Motor neuron (in vitro differentiated cells): ENCODE results near the gene TIMELESS. TPM values are rescaled to one million over a fixed set of nuclear protein-coding genes. Genes with fewer than 3 reads are reported as not detected.
A peak's percentile ranks its signal among the peaks of the same experiment; 100 is the strongest.
"Not testable (repeated sequence)": the region's sequence is repeated elsewhere in the genome, so short reads cannot be mapped to it uniquely, and the experiment has no call there.

Experiments
- ATAC-seq, 8 experiments: fragments of 200-7000 bp; cut with Tn5 transposase; replicated peaks in 6 of 8; 2 replicates each; pipeline ENCODE4 v1.8.0; 2021; ENCODE audit warnings: mild to moderate bottlenecking in 8 of 8, moderate library complexity in 8 of 8
- H3K27ac ChIP-seq, 2 donors: fragments of 250-450 bp; sonication (Bioruptor Pico); 2 replicates each; pipeline ENCODE4 v1.9.0; 2021; ENCODE audit warnings: antibody characterized with exemption in 2 of 2, mild to moderate bottlenecking in 2 of 2, moderate library complexity in 1 of 2
- H3K4me1 ChIP-seq, 2 donors: fragments of 250-450 bp; sonication (Bioruptor Pico); replicated peaks in 1 of 2; 2 replicates each; pipeline ENCODE4 v1.6.1; 2021; ENCODE audit warnings: antibody characterized with exemption in 2 of 2, mild to moderate bottlenecking in 2 of 2, moderate library complexity in 1 of 2
- H3K4me3 ChIP-seq, 5 donors: fragments of 250-450 bp; sonication (Bioruptor Pico); 2 replicates each; pipeline ENCODE4 v1.9.0; 2021; ENCODE audit warnings: antibody characterized with exemption in 5 of 5, mild to moderate bottlenecking in 5 of 5, moderate library complexity in 4 of 5
- WGBS, 10 experiments: fragments of 450-650 bp; shearing (Covaris generic); methylation state at CpG; one replicate each; pipeline ENCODE4 v1.0.0; 2022; 5-methylcytosine and 5-hydroxymethylcytosine counted together
- in situ Hi-C, 9 experiments: fragments of 400-800 bp; cut with MboI; loops; one replicate each; pipeline ENCODE4 v1.15.0; 2021; ENCODE audit warnings: low sequenced_read_pairs in 9 of 9, low pct_unique_long_range_greater_than_20kb in 2 of 9; ENCODE audit not compliant: unreplicated experiment in 9 of 9
- total RNA-seq, 8 experiments: library from RNA; unstranded; fragments of 300-600 nt; gene quantifications; 2 replicates each; pipeline versions ENCODE4 v1.2.3 to v1.2.4, GENCODE V29; 2022

Gene TIMELESS
- total RNA-seq, 8 experiments from 2014 or later = 3.4 to 62.8 (median 19.2) TPM

DNA sequence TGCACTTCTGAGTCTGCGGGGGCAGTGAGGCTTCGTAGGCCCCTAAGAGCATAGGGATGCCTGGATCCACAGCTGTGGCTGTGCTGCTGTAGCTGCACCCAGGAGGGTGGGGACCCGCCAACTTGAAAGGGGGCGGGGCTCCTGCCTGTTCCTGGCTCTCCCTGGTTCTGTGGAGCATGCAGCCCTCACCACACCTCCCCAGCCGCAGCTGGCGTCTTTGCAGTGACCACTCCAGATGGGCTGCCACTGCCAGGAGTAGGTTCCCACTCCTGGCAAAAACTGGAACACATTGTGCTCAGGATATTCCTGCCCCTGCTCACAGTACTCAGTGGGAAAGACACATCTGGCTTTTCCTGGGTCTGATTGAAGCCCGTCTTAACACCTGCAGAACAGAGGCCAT lies 35.8 kb downstream of the TIMELESS start:
- Histone ChIP-seq H3K4me1 (no peaks in the 10 kb centered on the region), H3K4me3 (no peak overlapping the region), H3K27ac (no peak overlapping the region)
- in situ Hi-C loops = no loop called here
- ATAC-seq = peak in 4 of 8 experiments; percentile 31 to 98 (median 78)
- WGBS, 10 experiments = 60 to 100% (median 79%) methylated on average over 1 to 2 of the region's 7 CpGs; no CpG with 5 or more reads in 7 of the 10 experiments

DNA sequence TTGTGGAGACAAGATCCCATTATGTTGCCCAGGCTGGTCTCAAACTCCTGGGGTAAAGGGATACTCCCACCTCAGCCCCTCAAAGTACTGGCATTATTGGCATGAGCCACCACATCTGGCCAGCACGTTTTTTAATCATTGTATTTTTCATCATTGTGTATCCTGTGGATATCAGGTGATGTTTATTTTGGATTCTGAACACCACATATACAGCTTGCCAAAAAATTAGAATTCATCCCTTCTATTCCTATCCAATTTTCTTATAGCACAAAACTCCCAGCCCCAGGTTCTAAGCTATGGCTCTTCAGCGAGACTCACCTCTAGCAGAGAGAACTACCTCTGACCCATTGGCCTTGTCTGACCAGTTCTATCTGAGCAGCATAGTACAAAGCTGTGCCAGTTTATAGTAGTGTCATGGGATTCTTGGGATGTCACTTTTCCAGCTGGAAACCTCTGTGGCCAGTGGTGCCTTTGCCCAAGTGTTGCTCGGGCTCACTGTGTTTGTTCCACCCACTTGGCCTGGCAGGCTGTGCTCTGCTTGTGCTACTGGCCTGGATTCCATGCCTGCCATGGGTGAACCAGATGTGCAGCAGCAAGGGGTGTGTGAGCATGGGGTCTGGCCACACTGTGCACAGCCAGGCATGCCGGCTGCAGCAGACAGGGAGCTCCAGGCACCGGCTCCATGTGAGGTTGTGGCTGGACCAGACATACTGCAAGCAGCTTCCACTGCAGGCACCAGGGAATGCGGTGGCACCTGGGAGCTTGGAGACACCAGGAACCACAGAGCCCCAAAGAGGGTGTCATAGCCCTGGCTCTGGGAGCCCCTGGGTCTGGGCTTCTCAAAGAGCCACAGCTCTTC lies 37.2 kb downstream of the TIMELESS start:
- peak in 1 of 8 experiments; percentile 37 for ATAC-seq
- 0 to 100% (median 77%) methylated on average over 1 to 3 of the region's 6 CpGs; no CpG with 5 or more reads in 3 of the 10 experiments for WGBS, 10 experiments
- H3K27ac ChIP-seq = no peak overlapping the region
- H3K4me1 ChIP-seq = no peaks in the 10 kb centered on the region
- no peak overlapping the region for H3K4me3 ChIP-seq
- in situ Hi-C loops = no loop called here

DNA sequence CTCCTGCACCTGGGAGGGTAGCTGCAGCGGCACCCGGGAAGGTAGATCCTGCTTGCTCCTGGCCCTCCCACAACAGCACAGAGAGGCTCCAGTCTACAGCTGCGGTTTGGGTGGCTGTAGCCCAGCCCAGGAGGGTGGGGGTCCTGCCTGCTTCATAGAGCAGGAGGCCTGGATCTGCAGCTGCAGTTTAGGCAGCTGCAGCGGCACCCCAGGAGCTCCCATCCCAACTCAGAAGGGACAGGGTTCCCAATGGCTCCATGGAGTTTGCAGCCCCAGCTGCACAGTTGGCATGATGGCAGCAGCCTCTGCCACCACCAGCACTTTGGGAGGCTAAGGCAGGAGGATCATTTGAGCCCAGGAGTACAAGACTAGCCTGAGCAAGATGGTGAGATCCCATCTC lies 38.5 kb downstream of the TIMELESS start:
- 50 to 90% (median 55%) methylated on average over 1 to 2 of the region's 4 CpGs; no CpG with 5 or more reads in 7 of the 10 experiments for WGBS, 10 experiments
- Histone ChIP-seq H3K4me1 (no peaks in the 10 kb centered on the region), H3K27ac (no peak overlapping the region), H3K4me3 (no peak overlapping the region)
- in situ Hi-C loops = no loop called here
- no peak for ATAC-seq

DNA sequence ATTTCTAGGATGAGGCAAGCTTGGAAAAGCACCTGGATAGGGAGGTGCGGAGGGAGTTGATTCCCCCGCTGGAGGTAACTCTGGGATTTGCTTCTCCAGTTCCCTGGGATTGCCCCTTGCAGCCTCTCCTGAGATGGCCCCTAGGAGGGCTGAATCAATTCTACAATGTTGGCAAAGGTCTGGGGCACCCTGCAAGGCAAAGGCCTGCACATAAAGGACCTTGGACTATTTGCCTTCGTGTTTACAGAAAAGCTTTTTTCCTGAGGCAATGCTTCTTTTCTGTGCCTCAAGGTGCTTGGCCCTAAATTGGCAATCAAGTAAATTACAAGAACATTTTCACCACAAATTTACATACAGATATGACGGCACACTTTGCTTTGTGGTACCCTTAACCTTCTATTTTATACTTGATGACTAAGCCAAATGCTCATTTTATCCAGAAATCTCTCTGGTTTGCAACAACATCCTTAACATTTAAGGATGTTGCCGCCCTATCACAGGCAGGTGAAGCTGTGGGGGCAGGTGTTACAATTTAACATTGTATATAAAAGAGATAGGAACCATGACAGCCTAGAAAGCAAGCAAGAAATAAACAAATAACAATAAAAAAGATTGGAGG lies 40.3 kb downstream of the TIMELESS start:
- H3K27ac ChIP-seq = no peak overlapping the region
- in situ Hi-C loops = no loop called here
- no peak for ATAC-seq
- no peak overlapping the region for H3K4me3 ChIP-seq
- no peaks in the 10 kb centered on the region for H3K4me1 ChIP-seq
- WGBS, 10 experiments = 20 to 100% (median 68%) methylated on average over 1 to 4 of the region's 5 CpGs; no CpG with 5 or more reads in 2 of the 10 experiments

DNA sequence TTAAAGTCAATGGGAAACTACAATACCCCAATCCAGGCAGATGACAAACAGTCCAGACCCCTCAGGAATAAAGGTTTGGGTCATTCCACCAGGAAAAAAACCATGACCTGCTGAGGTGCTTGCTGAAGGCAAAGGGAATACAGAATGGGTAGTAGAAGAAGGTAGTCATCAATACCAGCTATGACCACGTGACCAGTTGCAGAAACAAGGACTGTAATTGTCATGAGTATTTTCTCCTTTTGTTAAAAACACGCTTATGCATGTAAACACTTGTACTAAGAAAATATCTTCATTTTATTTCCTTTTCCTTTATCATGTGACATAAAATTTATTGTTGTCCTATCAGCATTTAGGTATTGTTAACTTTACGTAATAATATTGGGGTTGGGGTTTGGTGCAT lies 45.0 kb downstream of the TIMELESS start:
- in situ Hi-C loops = not testable (repeated sequence)

DNA sequence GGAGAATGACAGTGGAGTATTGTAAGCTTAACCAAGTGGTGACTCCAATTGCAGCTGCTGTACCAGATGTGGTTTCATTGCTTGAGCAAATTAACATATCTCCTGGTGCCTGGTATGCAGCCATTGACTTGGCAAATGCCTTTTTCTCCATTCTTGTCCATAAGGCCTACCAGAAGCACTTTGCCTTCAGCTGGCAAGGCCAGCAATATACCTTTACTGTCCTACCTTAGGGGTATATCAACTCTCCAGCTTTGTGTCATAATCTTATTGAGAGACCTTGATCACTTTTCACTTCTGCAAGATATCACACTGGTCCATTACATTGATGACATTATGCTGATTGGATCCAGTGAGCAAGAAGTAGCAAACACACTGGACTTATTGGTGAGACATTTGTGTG lies 47.6 kb downstream of the TIMELESS start:
- in situ Hi-C loops, H3K4me3 ChIP-seq, H3K27ac ChIP-seq, H3K4me1 ChIP-seq: not testable (repeated sequence)
- ATAC-seq = peak in 1 of 8 experiments; percentile 18

More for the DNA sequence above, 45.0 kb downstream of the TIMELESS start:
- H3K27ac ChIP-seq, H3K4me1 ChIP-seq, H3K4me3 ChIP-seq, ATAC-seq: not testable (repeated sequence)
- 0 to 100% (median 67%) methylated on average over 1 to 3 of the region's 3 CpGs; no CpG with 5 or more reads in 4 of the 10 experiments for WGBS, 10 experiments

DNA sequence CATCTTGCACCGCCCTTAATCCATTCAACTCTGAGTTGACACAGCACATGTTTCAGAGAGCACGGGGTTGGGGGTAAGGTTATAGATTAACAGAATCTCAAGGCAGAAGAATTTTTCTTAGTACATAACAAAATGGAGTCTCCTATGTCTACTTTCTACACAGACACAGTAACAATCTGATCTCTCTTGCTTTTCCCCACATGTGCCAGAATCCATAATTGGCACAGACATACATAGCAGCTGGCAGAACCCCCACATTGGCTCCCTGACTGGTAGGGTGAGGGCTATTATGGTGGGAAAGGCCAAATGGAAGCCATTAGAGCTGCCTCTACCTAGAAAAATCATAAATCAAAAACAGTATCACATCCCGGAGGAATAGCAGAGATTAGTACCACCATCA lies 48.1 kb downstream of the TIMELESS start:
- H3K4me3 ChIP-seq, in situ Hi-C loops, H3K27ac ChIP-seq, H3K4me1 ChIP-seq: not testable (repeated sequence)
- WGBS, 10 experiments = 17 to 100% (median 70%) methylated on average over 1 of the region's 3 CpGs; no CpG with 5 or more reads in 6 of the 10 experiments
- peak in 1 of 8 experiments; percentile 36 for ATAC-seq

DNA sequence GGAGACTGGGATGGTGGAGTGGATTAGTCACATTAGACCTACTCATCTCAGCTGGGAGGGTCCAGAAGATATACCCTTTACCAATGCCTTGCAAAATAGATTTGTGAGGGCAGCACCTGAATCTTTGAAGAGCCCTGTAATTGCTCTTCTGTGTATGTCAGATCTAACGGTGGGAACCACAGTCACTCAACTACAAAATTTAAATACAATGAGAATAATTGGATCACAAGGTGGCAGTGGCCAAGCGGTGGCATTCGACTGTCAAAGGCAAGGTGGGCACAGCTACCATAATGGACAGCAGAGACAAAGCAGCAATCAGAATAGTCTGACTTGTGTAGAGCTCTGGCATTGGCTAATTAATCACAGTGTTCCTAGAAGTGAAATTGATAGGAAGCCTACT lies 49.8 kb downstream of the TIMELESS start:
- H3K4me1 ChIP-seq, H3K4me3 ChIP-seq: not testable (repeated sequence)
- WGBS, 10 experiments = 0 to 100% (median 91%) methylated on average over 1 to 3 of the region's 3 CpGs; no CpG with 5 or more reads in 2 of the 10 experiments

DNA sequence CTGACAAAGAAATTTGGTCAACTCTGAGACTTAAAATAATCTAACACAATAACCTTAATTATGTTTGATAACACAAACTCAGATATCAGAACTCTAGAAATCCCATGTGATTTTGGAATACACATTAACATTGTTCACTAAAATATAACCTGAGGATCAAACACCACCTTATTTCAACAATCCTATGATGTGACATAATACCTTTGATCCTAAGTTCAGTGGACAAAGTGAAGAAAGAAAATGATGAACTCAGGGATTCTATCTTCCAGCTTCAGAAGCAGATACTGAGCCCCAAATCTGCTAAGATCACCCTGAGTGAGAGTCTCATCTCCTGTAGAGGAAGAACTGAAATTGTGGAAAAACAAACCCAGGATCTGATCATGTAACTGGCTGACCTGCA lies 50.9 kb downstream of the TIMELESS start:
- in situ Hi-C loops = no loop called here
- ATAC-seq = no peak
- no peak overlapping the region for H3K27ac ChIP-seq
- no peaks in the 10 kb centered on the region for H3K4me1 ChIP-seq
- H3K4me3 ChIP-seq = no peak overlapping the region

More for the DNA sequence above, 49.8 kb downstream of the TIMELESS start:
- H3K27ac ChIP-seq, in situ Hi-C loops, ATAC-seq: not testable (repeated sequence)

DNA sequence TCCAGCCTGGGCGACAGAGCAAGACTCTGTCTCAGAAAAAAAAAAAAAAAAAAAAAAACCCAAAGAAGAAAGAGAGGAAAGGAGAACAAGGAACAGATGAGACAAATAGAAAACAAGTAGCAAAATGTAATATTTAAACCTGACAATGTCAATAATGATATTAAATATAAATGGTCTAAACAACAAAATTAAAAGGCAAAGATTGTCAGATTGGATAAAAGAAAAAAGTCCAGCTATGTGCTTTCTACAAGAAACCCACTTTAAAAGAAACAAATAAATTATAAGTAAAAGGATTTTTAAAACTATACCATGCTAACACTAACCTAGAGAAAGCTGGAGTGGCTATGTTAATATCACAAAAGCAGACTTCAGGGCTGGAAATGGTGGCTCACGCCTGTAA lies 56.9 kb downstream of the TIMELESS start:
- ATAC-seq = no peak
- H3K4me3 ChIP-seq = no peak overlapping the region
- no peak overlapping the region for H3K27ac ChIP-seq
- 50 to 100% (median 83%) methylated on average over 1 to 2 of the region's 2 CpGs; no CpG with 5 or more reads in 2 of the 10 experiments for WGBS, 10 experiments
- no peaks in the 10 kb centered on the region for H3K4me1 ChIP-seq
- in situ Hi-C loops = no loop called here

DNA sequence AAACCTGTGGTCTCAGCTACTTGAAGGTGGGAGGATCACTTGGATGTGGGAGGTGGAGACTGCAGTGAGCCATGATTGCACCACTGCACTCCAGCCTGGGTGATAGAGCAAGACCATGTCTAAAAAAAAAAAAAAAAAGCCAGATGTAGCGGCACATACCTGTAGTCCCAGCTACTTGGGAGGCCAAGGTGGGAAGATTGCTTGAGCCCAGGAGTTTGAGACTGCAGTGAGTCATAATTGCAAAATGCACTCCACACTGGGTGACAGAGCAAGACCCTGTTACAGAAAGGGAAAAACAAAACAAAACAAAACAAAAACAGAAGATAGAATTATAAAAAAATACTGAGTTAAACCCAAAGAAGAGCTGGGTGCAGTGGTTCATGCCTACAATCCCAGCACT lies 57.5 kb downstream of the TIMELESS start:
- Histone ChIP-seq H3K27ac (no peak overlapping the region), H3K4me3 (no peak overlapping the region), H3K4me1 (no peaks in the 10 kb centered on the region)
- ATAC-seq = no peak
- in situ Hi-C loops = no loop called here
- 40 to 100% (median 81%) methylated on average over 1 of the region's 1 CpG; no CpG with 5 or more reads in 4 of the 10 experiments for WGBS, 10 experiments

DNA sequence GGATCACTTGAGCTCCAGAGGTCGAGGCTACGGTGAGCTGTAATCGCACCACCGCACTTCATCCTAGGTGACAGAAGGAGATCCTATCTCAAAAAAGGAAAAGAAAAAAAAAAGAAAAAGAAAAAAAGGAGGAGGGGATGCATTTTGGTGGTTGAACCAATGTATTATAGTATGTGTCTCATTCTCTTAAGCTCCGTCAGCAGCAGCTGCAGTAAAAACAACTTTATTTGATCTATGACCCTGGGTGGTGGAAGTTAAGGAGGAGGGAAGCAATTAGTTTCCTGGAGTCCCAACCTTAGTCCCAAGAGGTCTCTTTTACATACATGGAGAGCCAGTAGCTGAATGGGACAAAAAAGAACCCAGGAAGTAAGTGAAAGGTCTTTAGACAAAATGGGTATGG lies 59.8 kb downstream of the TIMELESS start:
- Histone ChIP-seq H3K27ac (no peak overlapping the region), H3K4me1 (no peaks in the 10 kb centered on the region), H3K4me3 (no peak overlapping the region)
- 29 to 77% (median 69%) methylated on average over 3 to 5 of the region's 5 CpGs; no CpG with 5 or more reads in 1 of the 10 experiments for WGBS, 10 experiments
- no peak for ATAC-seq
- in situ Hi-C loops = no loop called here

DNA sequence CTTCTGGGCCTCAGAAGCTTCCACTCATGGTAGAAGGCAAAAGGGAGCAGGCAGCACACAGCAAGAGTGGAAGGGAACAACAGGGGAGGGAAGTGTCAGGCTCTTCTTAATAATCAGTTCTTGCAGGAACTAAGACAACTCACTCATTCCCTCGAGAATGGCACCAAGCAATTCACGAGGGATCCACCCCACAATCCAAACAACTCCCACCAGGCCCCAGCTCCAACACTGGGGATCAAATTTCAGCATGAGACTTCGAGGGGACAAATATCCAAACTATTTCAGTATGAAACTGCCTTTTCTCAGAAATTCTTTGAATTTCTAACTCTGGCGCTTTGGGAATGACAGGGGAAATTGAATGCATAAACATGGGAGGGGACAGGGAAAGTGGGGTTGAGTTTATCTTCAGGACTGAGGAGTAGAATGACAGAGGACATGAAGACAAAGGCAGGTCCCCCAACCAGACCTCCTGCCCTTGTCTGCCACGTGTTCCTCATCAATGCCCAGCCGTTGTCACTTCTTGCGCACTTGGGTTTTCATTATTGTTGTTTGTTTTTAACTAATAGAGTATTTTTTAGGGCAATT lies 62.0 kb downstream of the TIMELESS start:
- H3K4me3 ChIP-seq = no peak overlapping the region
- no peaks in the 10 kb centered on the region for H3K4me1 ChIP-seq
- ATAC-seq = peak in 3 of 8 experiments; percentile 71 to 91 (median 87)
- H3K27ac ChIP-seq = no peak overlapping the region
- 0 to 61% (median 34%) methylated on average over 3 to 7 of the region's 7 CpGs; no CpG with 5 or more reads in 1 of the 10 experiments for WGBS, 10 experiments
- in situ Hi-C loops = no loop called here
